Measurements from ENCODE around the gene ASB2. TPM values are rescaled to one million over a fixed set of nuclear protein-coding genes. Genes with fewer than 3 reads are reported as not detected.

ASB2 gene
- total RNA-seq, 1 donor from 2014 or later: 0.46 TPM

GRCh38 chr14:93944348-93945069 is 31.9 kb downstream of the ASB2 start:
- TF ChIP-seq, protein P1, sequence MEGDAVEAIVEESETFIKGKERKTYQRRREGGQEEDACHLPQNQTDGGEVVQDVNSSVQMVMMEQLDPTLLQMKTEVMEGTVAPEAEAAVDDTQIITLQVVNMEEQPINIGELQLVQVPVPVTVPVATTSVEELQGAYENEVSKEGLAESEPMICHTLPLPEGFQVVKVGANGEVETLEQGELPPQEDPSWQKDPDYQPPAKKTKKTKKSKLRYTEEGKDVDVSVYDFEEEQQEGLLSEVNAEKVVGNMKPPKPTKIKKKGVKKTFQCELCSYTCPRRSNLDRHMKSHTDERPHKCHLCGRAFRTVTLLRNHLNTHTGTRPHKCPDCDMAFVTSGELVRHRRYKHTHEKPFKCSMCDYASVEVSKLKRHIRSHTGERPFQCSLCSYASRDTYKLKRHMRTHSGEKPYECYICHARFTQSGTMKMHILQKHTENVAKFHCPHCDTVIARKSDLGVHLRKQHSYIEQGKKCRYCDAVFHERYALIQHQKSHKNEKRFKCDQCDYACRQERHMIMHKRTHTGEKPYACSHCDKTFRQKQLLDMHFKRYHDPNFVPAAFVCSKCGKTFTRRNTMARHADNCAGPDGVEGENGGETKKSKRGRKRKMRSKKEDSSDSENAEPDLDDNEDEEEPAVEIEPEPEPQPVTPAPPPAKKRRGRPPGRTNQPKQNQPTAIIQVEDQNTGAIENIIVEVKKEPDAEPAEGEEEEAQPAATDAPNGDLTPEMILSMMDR (conservative IDR thresholded peaks at IDR 0.05; ENCODE audit: low read depth, low read length): no peak
- DNase-seq (ENCODE audit: low read depth): no peak
- no peak overlapping the region for H3K4me3 ChIP-seq (ENCODE audit: low read depth, low read length)

GRCh38 chr14:93943930-93944329 is 32.4 kb downstream of the ASB2 start:
- TF ChIP-seq, protein P1 (conservative IDR thresholded peaks at IDR 0.05; ENCODE audit: low read depth, low read length): no peak
- no peak for DNase-seq (ENCODE audit: low read depth)
- no peak overlapping the region for H3K4me3 ChIP-seq (ENCODE audit: low read depth, low read length)

GRCh38 chr14:93943052-93943451 is 33.3 kb downstream of the ASB2 start:
- DNase-seq (ENCODE audit: low read depth): no peak
- TF ChIP-seq, protein P1 (conservative IDR thresholded peaks at IDR 0.05; ENCODE audit: low read depth, low read length): no peak
- H3K4me3 ChIP-seq (ENCODE audit: low read depth, low read length): no peak overlapping the region

DNA sequence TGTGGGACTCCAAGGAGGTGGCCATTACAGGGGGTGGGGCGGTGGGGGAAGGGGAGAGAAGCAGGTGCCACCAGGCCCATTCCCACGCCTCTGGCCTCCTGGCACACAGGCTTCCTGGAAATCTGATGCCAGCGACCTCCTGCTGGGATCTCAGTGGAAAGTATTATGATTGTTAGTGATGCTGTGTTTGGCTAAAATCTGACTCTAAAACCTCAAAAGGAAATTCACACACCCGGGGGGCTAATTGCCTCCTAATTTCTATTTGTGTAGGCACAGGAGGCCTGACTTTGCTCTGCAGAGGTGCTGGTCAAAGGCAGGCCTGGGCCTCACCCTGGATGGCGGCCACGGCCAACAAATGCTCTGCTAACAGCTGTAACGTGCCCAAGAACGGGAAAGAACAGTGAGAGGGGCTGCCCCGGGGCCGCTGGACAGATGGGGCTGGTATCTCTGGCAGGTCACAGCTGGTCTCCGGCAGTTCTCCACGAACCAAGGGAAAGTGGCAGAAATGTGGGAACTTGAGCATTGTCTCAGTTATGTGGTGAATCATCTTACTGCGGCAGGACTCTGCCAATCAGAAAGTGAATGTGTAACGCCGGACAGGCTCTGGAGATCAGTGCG is 35.0 kb downstream of the ASB2 start:
- TF ChIP-seq, protein P1 (conservative IDR thresholded peaks at IDR 0.05; ENCODE audit: low read depth, low read length): no peak
- no peak overlapping the region for H3K4me3 ChIP-seq (ENCODE audit: low read depth, low read length)
- peak; percentile 59 for DNase-seq (ENCODE audit: low read depth)

GRCh38 chr14:93940437-93940836 is 35.9 kb downstream of the ASB2 start:
- TF ChIP-seq, protein P1 (conservative IDR thresholded peaks at IDR 0.05; ENCODE audit: low read depth, low read length): no peak
- DNase-seq (ENCODE audit: low read depth): no peak
- H3K4me3 ChIP-seq (ENCODE audit: low read depth, low read length): no peak overlapping the region

DNA sequence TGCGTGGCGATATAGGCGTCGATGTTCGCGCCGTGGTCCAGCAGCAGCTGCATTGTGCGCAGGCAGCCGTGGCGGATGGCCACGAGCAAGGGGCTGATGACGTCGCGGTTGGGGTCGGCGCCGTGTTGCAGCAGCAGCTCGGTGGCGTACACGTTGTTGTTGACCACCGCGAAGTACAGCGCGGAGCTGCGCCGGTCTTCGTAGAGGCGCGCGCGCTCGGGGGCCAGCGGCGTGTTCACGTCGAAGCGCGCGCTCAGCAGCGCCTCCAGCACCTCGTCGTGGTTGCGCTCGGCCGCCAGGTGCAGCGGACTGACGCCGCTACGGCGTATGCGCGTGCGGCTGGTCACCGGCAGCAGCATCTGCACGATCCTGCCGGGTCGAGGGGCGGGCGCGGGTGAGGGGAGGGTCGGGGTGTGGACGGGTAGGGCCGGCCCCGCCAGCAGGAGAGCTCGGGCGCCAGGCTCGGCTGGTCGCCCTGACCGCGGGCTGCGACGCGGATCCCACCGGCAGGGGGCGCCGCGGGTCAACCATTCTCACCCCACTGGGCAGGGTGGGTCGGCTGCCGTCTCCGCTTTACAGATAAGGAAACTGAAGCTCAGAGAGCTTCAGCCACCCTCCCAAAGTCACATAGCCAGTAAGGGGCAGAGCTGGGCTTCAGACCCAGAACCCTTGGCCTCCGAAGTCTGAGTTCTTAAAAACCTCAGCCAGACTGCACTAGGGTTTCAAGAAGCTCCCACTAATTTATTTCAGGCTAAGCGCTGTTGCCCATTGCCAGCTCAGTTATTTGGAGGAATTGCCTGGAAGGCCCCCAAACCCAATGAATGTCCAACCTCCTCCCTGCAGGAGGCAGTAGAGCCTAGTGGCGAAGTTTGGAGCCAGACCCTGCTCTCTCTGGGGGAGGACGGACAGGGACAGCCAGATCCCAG is 36.8 kb downstream of the ASB2 start:
- no peak for DNase-seq (ENCODE audit: low read depth)
- TF ChIP-seq, protein P1 (conservative IDR thresholded peaks at IDR 0.05; ENCODE audit: low read depth, low read length): peak; percentile 54
- H3K4me3 ChIP-seq (ENCODE audit: low read depth, low read length): peak overlapping the region; percentile 33
